Activated CD4-positive, CD25-positive, alpha-beta regulatory T cell treated with anti-CD3 and anti-CD28 coated beads, Interleukin-2, amount 50 U/mL, for 24 hours (primary cell): ENCODE measurements around the gene PRKAR2B.

Experiments
- ATAC-seq, 2 donors: fragments of 150-1000 bp; cut with Tn5 transposase; one replicate each; pipeline ENCODE4 v1.10.0; 2021; ENCODE audit warnings: mild to moderate bottlenecking in 1 of 2, moderate library complexity in 1 of 2

PRKAR2B gene

GRCh38 chr7:107044347-107045194, at the start of gene PRKAR2B:
Gene PRKAR2B, plus strand, starts transcription at chr7:107044705. Its CDS starts 203 bp downstream, at chr7:107044908.
- ATAC-seq, result peak; percentile 83 to 84

- ATAC-seq, result no peak
Observed at GRCh38 chr7:106994833-106995232, 49.7 kb upstream of the PRKAR2B start.

- ATAC-seq, result no peak
Observed at GRCh38 chr7:106997487-106998271, 46.8 kb upstream of the PRKAR2B start.

- ATAC-seq, result no peak
Observed at GRCh38 chr7:106999023-106999422, 45.5 kb upstream of the PRKAR2B start.

GRCh38 chr7:107001490-107001889, 43.0 kb upstream of the PRKAR2B start:
- ATAC-seq, result no peak

- ATAC-seq, result no peak
Observed at GRCh38 chr7:107002126-107002525, 42.4 kb upstream of the PRKAR2B start.

GRCh38 chr7:107002529-107002998, 41.9 kb upstream of the PRKAR2B start:
- ATAC-seq, result no peak

- ATAC-seq, result no peak
Observed at GRCh38 chr7:107007007-107007891, 37.3 kb upstream of the PRKAR2B start.

- ATAC-seq, result no peak
Observed at GRCh38 chr7:107007892-107008287, 36.6 kb upstream of the PRKAR2B start.

- no peak for ATAC-seq
Observed at GRCh38 chr7:107009846-107010203, 34.7 kb upstream of the PRKAR2B start.

GRCh38 chr7:107012691-107013090, 31.8 kb upstream of the PRKAR2B start:
- no peak for ATAC-seq

GRCh38 chr7:107014387-107015023, 30.0 kb upstream of the PRKAR2B start:
- ATAC-seq, result no peak

- ATAC-seq, result no peak
Observed at GRCh38 chr7:107016312-107016711, 28.2 kb upstream of the PRKAR2B start.

- no peak for ATAC-seq
Observed at GRCh38 chr7:107017965-107018719, 26.4 kb upstream of the PRKAR2B start.

GRCh38 chr7:107020400-107020799, 24.1 kb upstream of the PRKAR2B start:
- ATAC-seq, result no peak

GRCh38 chr7:107021600-107021999, 22.9 kb upstream of the PRKAR2B start:
- no peak for ATAC-seq

- ATAC-seq, result no peak
Observed at GRCh38 chr7:107023522-107024151, 20.9 kb upstream of the PRKAR2B start.

- no peak for ATAC-seq
Observed at GRCh38 chr7:107024906-107025305, 19.6 kb upstream of the PRKAR2B start.

GRCh38 chr7:107025449-107026103, 18.9 kb upstream of the PRKAR2B start:
- ATAC-seq, result no peak

- no peak for ATAC-seq
Observed at GRCh38 chr7:107026166-107026565, 18.3 kb upstream of the PRKAR2B start.
